GM19193 (cell line): Measurements from ENCODE around the gene FGF6.

Experiments used
- POLR2A ChIP-seq: IDR thresholded peaks from 4 replicates; pipeline ENCODE4 v1.6.1; 2011; ENCODE audit not compliant: insufficient read depth, insufficient read length; ENCODE audit errors: extremely low read depth

FGF6 gene

GRCh38 chr12:4402996-4403395 lies 42.6 kb downstream of the FGF6 start:
- TF ChIP-seq POLR2A, result no peak

GRCh38 chr12:4401117-4401516 lies 44.5 kb downstream of the FGF6 start:
- TF ChIP-seq POLR2A, result no peak

- TF ChIP-seq POLR2A, result no peak
Observed at GRCh38 chr12:4395818-4396217, 49.8 kb downstream of the FGF6 start.

- TF ChIP-seq POLR2A, result no peak
Observed at GRCh38 chr12:4393211-4393610, 52.4 kb downstream of the FGF6 start.

GRCh38 chr12:4392223-4392742 lies 53.3 kb downstream of the FGF6 start:
- TF ChIP-seq POLR2A, result no peak

GRCh38 chr12:4388662-4389061 lies 57.0 kb downstream of the FGF6 start:
- TF ChIP-seq POLR2A, result no peak

- no peak for TF ChIP-seq POLR2A
Observed at GRCh38 chr12:4388032-4388431, 57.6 kb downstream of the FGF6 start.

GRCh38 chr12:4387607-4388006 lies 58.0 kb downstream of the FGF6 start:
- TF ChIP-seq POLR2A, result no peak

GRCh38 chr12:4386801-4387200 lies 58.8 kb downstream of the FGF6 start:
- TF ChIP-seq POLR2A, result no peak
